PFSK-1 (cell line): Measurements from ENCODE around the gene HNRNPAB.
A peak's percentile ranks its signal among the peaks of the same experiment; 100 is the strongest.

ENCODE experiments used
- FOXP2 ChIP-seq: optimal IDR thresholded peaks from 2 replicates; pipeline ENCODE3; 2011; ENCODE audit warnings: borderline replicate concordance, control low read depth, inconsistent platforms; ENCODE audit not compliant: insufficient read depth; ENCODE audit errors: extremely low read length, extremely low read depth
- POLR2AphosphoS5 ChIP-seq: IDR thresholded peaks from 2 replicates; pipeline ENCODE4 v1.6.1; 2012; ENCODE audit warnings: low read depth, mild to moderate bottlenecking, control low read depth, low read length, moderate library complexity
- REST ChIP-seq, 2 experiments: IDR thresholded peaks; 2 replicates each; pipeline versions ENCODE4 v1.6.1 to v1.8.0; 2011 to 2012; ENCODE audit warnings: low read depth in 2 of 2, low read length in 2 of 2, control low read depth in 1 of 2, inconsistent platforms in 1 of 2, mild to moderate bottlenecking in 1 of 2, moderate library complexity in 1 of 2; ENCODE audit not compliant: insufficient read depth in 1 of 2
- SIN3A ChIP-seq: IDR thresholded peaks from 2 replicates; pipeline ENCODE4 v1.6.1; 2012; ENCODE audit warnings: mild to moderate bottlenecking, low read length, moderate library complexity, borderline replicate concordance; ENCODE audit not compliant: insufficient read depth
- TAF1 ChIP-seq: IDR thresholded peaks from 2 replicates; pipeline ENCODE4 v1.6.1; 2012; ENCODE audit warnings: low read length, control low read depth, borderline replicate concordance; ENCODE audit not compliant: insufficient read depth

The HNRNPAB gene

GRCh38 chr5:178207917-178208280 lies 3.6 kb downstream of the HNRNPAB start:
- no peak for TF ChIP-seq POLR2AphosphoS5
- TF ChIP-seq FOXP2, result no peak
- no peak for TF ChIP-seq TAF1
- TF ChIP-seq SIN3A, result no peak
- no peak for TF ChIP-seq REST (IDR thresholded peaks at IDR 0.05; ENCODE audit: insufficient read depth in 1 of 2, low read depth in 2 of 2, low read length in 2 of 2)

DNA sequence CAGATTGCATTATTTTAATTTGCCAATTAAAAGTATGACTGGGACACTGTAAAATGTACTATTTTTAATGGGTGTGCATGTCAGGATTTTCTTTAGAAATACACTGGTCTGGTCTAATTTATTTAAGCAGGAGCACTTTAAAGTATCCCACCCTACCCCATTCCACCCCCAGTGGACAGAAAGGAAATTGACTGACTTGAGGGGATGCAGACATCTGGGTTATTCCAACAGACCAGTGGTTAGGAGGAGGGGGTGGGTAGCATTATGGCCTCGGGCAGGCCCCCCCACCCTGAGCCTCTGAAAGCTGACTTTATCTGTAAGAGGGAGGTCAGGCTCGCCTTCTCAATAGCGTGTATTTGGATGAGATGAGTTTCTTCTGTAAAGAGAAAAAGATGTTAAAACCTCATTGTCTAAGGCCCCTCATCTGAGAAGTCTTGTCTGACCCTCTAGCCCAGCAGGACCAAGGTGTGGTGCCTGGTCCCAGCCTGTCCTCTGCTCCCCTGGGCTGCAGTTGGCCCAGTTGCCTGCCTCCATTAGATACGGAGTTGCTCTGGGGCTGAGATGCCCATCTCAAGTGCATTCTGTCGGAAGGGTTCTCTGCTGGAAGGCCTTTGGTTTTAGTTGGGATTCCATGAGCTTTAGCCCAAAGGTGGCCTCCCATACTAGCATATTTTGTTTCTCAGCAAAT lies 4.4 kb downstream of the HNRNPAB start:
- no peak; the same call in 1 of the 2 replicates for TF ChIP-seq POLR2AphosphoS5
- no peak for TF ChIP-seq SIN3A
- TF ChIP-seq FOXP2, result no peak
- TF ChIP-seq REST (IDR thresholded peaks at IDR 0.05; ENCODE audit: insufficient read depth in 1 of 2, low read depth in 2 of 2, low read length in 2 of 2), result no peak
- TF ChIP-seq TAF1, result no peak

DNA sequence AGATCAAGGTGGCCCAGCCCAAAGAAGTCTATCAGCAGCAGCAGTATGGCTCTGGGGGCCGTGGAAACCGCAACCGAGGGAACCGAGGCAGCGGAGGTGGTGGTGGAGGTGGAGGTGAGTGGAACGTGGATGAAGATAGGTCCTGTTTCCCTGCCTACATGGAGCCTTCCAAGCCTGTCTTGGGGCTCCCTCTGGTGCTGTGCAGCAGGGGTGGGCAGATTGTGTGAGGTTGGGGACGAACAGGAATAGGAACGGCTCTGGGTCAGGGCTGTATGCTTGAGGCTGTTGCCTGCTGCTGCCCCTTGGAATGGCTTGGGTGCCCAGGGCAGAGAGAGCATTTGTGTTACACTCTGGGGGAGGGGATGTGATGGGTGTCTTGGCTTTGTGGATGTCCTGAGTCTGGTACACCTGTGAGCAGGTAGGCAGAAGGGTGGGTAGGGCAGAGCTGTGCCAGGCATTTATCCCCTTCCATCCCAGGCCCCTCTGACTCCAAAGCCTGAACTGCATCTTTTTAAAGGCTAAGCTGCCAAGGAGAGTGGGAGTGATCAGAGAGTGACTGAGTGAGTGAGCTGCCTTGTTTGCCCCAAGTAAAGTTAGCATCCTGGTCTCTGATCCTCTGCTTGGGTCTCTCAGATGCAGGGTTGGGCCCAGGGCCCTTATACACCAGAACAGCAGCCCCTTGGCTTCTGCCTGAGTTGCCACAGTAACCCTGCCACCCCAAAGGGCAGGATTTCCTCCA lies 5.2 kb downstream of the HNRNPAB start:
- TF ChIP-seq TAF1 (no peak), SIN3A (no peak), REST (IDR thresholded peaks at IDR 0.05; ENCODE audit: insufficient read depth in 1 of 2, low read depth in 2 of 2, low read length in 2 of 2) (no peak), POLR2AphosphoS5 (no peak; the same call in 1 of the 2 replicates), FOXP2 (no peak)

GRCh38 chr5:178210073-178210535 lies 5.8 kb downstream of the HNRNPAB start:
- TF ChIP-seq POLR2AphosphoS5, result peak; percentile 61
- TF ChIP-seq REST (IDR thresholded peaks at IDR 0.05; ENCODE audit: insufficient read depth in 1 of 2, low read depth in 2 of 2, low read length in 2 of 2), result no peak
- no peak for TF ChIP-seq TAF1
- TF ChIP-seq SIN3A, result no peak
